T-helper 1 cell treated with Interleukin-12 subunit alpha and Interleukin-12 subunit beta and Interleukin-4 antibody, amounts not matched to agents 30 μg/mL and 1 μg/mL, for 36 hours (primary cell): ENCODE data around the gene JAK2.

Experiments
- H3K27ac Mint-ChIP-seq: one replicate; pipeline ENCODE4 v1.8.0; 2021; ENCODE audit warnings: mild to moderate bottlenecking, mixed read lengths
- H3K27me3 Mint-ChIP-seq: one replicate; pipeline ENCODE4 v1.8.0; 2021; ENCODE audit warnings: low read depth, mixed read lengths
- H3K36me3 Mint-ChIP-seq: one replicate; pipeline ENCODE4 v1.8.0; 2021; ENCODE audit warnings: low read depth, mixed read lengths
- H3K4me1 Mint-ChIP-seq: one replicate; pipeline ENCODE4 v1.8.0; 2021; ENCODE audit warnings: low read depth, mixed read lengths
- H3K4me3 Mint-ChIP-seq: one replicate; pipeline ENCODE4 v1.8.0; 2021; ENCODE audit warnings: mild to moderate bottlenecking, moderate library complexity, mixed read lengths
- H3K9me3 Mint-ChIP-seq: one replicate; pipeline ENCODE4 v1.8.0; 2021; ENCODE audit warnings: mixed read lengths

The JAK2 gene

DNA sequence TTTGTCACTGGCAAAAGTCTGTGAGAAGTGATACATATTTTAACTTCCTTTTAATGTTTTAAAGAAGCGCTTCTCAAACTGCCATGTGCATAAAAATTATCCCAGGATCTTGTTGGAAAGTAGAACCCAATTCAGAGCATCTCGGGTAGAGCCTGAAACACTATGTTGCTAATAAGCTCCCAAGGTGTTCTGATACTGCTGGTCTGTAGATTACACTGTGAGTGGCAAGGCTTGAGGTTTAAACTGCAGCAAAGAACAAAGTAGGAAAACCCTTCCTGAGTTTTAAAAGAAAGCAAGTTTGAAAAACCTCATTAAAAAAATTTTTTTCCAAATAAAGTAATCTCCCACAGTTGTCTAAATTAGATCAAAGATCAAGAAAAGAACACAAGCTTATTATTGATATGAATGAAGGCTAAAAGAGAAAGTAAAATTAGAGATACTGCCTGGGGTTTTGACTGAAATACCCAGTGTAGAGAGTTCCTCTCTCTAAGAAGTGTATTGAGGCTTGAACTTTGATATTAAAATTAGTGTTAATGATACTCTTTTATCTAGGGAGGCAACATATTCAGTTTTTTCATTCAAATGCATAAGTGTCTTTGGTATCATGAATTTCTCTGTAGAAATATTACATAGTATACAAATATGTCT, 19.8 kb upstream of the JAK2 start:
- Mint-ChIP-seq H3K4me1 (peaks cover 37% of the 10 kb centered on the region), H3K36me3 (peaks cover 19% of the 10 kb centered on the region), H3K27ac (peak overlapping the region; percentile 56), H3K9me3 (peaks cover 29% of the 10 kb centered on the region), H3K27me3 (no peaks in the 10 kb centered on the region), H3K4me3 (peak overlapping the region; percentile 47)

- Mint-ChIP-seq H3K4me1 (peaks cover 36% of the 10 kb centered on the region), H3K36me3 (peaks cover 18% of the 10 kb centered on the region), H3K27ac (peak overlapping the region; percentile 83), H3K9me3 (peaks cover 18% of the 10 kb centered on the region), H3K4me3 (no peak overlapping the region), H3K27me3 (no peaks in the 10 kb centered on the region)
These were observed 17.5 kb upstream of the JAK2 start for GRCh38 chr9:4967523-4967922.

DNA sequence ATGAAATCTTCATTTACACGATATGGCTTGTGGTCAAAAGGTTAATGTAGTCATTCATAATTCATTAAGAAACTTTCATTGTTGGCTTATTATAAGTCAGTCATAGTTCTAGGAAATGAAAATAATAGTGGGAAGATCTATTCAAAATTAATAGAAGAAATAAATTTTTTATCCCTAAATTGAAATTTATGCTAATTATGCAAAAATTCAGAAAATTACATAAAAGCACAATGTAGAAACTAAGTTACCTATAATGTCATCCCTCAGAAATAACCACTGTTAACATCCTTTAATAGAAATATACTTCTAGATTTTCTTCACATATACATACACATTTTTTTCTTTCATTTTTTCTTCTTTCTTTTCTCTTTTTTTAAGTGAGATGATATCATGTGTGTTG, 15.9 kb upstream of the JAK2 start:
- peaks cover 6% of the 10 kb centered on the region for H3K36me3 Mint-ChIP-seq
- H3K27ac Mint-ChIP-seq, result peak overlapping the region; percentile 50
- H3K9me3 Mint-ChIP-seq, result peaks cover 5% of the 10 kb centered on the region

GRCh38 chr9:4970970-4971641, 14.0 kb upstream of the JAK2 start:
- no peaks in the 10 kb centered on the region for H3K27me3 Mint-ChIP-seq
- peaks cover 22% of the 10 kb centered on the region for H3K4me1 Mint-ChIP-seq
- H3K27ac Mint-ChIP-seq, result no peak overlapping the region
- H3K9me3 Mint-ChIP-seq, result no peaks in the 10 kb centered on the region
- no peak overlapping the region for H3K4me3 Mint-ChIP-seq
- no peaks in the 10 kb centered on the region for H3K36me3 Mint-ChIP-seq

More for the DNA sequence above, 15.9 kb upstream of the JAK2 start:
- Mint-ChIP-seq H3K4me1 (peaks cover 29% of the 10 kb centered on the region), H3K27me3 (no peaks in the 10 kb centered on the region), H3K4me3 (peak overlapping the region; percentile 49)

DNA sequence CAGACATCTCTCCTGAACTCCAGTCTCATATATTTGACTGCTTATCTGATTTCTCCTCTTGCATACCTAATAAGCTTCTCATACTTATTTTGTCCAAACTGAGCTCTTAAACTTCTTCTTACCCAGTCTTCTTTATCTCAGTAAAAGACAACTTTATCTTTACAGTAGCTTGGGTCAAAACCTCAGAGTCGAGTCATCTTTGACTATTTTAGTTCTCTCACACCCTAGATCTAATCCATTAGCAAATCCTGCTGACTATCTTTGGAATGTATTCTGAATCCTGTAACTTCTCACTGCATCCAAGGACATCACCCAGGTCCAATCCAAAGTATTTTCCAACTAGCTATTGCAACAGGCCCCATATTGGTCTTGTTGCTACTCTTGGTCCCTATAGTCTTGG, 11.8 kb upstream of the JAK2 start:
- Mint-ChIP-seq H3K36me3 (no peaks in the 10 kb centered on the region), H3K4me3 (no peak overlapping the region), H3K27ac (no peak overlapping the region), H3K9me3 (no peaks in the 10 kb centered on the region), H3K4me1 (peaks cover 15% of the 10 kb centered on the region), H3K27me3 (no peaks in the 10 kb centered on the region)

DNA sequence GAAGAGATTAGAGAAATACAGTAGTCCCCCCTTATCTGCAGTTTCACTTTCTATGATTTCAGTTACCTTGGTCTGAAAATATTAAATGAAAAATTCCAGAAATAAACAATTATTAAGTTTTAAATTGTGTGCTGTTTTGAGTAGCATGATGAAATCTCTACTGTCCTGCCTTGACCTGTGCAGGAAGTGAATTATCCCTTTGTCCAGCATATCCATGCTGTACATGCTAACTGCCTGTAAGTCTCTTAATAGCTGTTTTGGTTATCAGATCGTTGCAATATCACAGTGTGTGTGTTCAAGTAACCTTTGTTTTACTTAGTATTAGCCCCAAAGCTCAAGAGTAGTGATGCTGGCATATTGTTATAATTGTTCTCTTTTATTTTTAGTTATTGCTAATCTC, 11.2 kb upstream of the JAK2 start:
- H3K27me3 Mint-ChIP-seq, result no peaks in the 10 kb centered on the region
- H3K9me3 Mint-ChIP-seq, result no peaks in the 10 kb centered on the region
- peaks cover 17% of the 10 kb centered on the region for H3K4me1 Mint-ChIP-seq
- H3K27ac Mint-ChIP-seq, result no peak overlapping the region
- H3K36me3 Mint-ChIP-seq, result no peaks in the 10 kb centered on the region
- H3K4me3 Mint-ChIP-seq, result no peak overlapping the region

- Mint-ChIP-seq H3K36me3 (no peaks in the 10 kb centered on the region), H3K27ac (no peak overlapping the region), H3K27me3 (no peaks in the 10 kb centered on the region), H3K4me3 (no peak overlapping the region), H3K4me1 (peaks cover 47% of the 10 kb centered on the region), H3K9me3 (no peaks in the 10 kb centered on the region)
These were observed 5.8 kb upstream of the JAK2 start for GRCh38 chr9:4979239-4979638.

GRCh38 chr9:4980086-4980727, 4.9 kb upstream of the JAK2 start:
- Mint-ChIP-seq H3K27me3 (no peaks in the 10 kb centered on the region), H3K4me1 (peaks cover 49% of the 10 kb centered on the region), H3K9me3 (no peaks in the 10 kb centered on the region), H3K27ac (peak overlapping the region; percentile 22), H3K36me3 (no peaks in the 10 kb centered on the region), H3K4me3 (peak overlapping the region; percentile 23)

DNA sequence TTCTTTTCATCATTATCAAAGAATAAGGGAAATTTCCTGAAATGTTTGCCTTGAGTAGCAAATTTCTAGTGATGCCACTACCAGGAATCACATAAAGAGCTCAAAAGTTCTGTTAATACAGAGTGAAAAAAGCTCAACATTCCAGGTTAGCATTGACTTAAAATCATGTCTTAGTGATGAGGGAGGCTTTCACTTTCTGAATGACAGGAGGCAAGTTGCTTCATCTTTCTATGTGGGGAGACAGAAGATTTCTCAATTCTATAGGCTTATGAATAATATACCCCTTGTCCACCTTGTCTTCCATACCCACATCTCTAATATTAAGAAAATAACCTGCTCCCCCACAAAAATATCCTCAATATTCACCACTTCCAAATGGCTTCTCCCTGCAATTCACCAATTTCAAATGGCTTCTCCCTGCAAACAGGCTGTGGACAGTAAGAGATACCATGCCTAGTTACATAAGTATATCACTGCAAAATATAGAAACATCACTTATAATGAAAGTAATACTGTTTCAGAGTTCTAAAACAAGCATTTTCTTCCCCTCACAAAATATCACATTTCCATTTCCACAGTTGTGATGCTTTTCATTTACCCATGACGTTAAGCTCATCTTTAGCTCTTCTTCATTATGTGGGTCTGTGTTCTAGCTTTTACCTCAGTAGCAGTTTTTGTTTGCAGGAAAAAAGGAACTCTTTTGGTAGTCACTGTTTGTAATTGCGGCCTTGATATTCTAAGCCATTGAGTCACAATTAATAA, 2.2 kb upstream of the JAK2 start:
- H3K4me1 Mint-ChIP-seq, result peaks cover 55% of the 10 kb centered on the region

DNA sequence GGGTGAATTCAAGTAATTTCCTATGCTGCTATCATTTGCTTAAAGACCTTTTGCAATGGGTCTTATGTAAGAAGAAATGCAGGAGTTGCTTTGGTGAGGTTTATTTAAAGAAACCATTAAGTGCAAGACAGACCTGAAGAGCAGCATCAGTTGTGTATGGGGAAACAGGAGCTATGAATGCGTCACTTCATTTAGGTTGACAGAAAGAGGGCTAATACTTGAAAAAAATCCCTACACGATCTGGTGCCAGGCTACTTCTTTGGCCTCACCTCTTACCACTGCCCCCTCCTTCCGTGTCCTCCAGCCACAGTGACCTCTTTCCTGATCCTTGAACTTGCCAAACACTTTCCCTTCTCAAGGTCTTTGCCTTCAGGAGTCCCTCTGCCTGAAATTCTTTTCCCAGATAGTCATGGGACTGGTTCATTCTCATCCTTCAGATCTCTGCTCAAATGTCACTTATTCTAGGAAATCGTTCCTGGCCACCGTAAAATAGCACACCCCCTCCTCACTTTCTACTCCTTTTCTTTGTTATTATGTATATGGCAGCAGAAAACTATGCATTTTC, 1.4 kb upstream of the JAK2 start:
- Mint-ChIP-seq H3K27me3 (no peaks in the 10 kb centered on the region), H3K36me3 (peaks cover 14% of the 10 kb centered on the region), H3K4me3 (peak overlapping the region; percentile 94), H3K27ac (peak overlapping the region; percentile 88), H3K4me1 (peaks cover 51% of the 10 kb centered on the region), H3K9me3 (no peaks in the 10 kb centered on the region)

More for the DNA sequence above, 2.2 kb upstream of the JAK2 start:
- Mint-ChIP-seq H3K27ac (peak overlapping the region; percentile 88), H3K4me3 (peak overlapping the region; percentile 94), H3K9me3 (no peaks in the 10 kb centered on the region), H3K27me3 (no peaks in the 10 kb centered on the region), H3K36me3 (peaks cover 14% of the 10 kb centered on the region)

- Mint-ChIP-seq H3K4me1 (peaks cover 49% of the 10 kb centered on the region), H3K27me3 (no peaks in the 10 kb centered on the region), H3K9me3 (no peaks in the 10 kb centered on the region)
These were observed 876 bp upstream of the JAK2 start for GRCh38 chr9:4984171-4984620.

DNA sequence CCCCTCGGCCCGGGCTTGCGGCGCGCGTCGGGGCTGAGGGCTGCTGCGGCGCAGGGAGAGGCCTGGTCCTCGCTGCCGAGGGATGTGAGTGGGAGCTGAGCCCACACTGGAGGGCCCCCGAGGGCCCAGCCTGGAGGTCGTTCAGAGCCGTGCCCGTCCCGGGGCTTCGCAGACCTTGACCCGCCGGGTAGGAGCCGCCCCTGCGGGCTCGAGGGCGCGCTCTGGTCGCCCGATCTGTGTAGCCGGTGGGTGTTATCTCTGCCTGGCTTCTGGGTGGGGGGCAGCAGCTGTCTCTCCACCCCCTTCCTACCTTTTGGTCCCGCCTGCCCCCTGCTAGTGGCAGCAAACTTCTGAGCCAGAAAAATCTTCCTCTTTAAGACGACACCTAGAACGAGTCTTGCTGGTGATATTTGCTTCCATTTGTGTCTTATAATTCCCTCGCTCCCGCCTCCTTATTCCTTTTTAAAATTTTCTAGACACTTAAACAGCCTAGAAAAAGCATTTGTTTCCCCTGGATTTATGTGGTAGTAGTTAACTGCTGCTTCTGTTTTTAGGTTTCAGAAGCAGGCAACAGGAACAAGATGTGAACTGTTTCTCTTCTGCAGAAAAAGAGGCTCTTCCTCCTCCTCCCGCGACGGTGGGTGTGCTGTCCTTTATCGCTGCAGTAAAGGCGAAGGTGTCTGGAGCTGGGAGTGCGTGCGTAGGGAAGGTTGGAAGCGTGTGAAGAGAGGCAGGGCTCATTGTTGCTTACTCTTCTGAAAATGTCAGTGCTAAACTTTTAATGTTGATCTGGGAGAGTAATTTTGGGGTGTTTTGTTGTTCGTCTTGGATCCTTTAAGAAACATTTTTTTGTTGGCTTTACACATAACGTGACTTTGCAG, 554 bp downstream of the JAK2 start:
- H3K9me3 Mint-ChIP-seq, result no peaks in the 10 kb centered on the region
- H3K27ac Mint-ChIP-seq, result peak overlapping the region; percentile 94

More at GRCh38 chr9:4984171-4984620, 876 bp upstream of the JAK2 start:
- Mint-ChIP-seq H3K4me3 (peak overlapping the region; percentile 94), H3K27ac (peak overlapping the region; percentile 88), H3K36me3 (peaks cover 14% of the 10 kb centered on the region)

DNA sequence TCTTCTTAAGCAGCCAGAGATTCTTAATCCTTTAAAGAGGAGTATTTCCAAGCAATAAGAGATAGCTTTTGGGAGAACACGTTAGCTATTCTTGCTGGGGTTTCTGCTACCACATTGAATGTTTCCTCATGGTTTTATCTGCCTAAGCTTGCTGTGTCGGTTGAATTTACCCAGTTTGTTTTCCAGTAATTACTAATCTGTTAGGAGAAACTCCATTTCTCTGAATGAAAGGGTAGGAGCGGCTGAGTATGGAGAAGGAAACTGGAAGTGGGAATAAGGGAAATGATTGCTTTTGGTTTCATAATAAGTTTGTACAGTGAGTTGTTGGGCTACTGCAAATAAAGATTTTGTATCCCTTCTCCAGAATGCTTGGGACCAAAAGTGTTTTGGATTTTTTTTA, 1.2 kb downstream of the JAK2 start:
- no peaks in the 10 kb centered on the region for H3K27me3 Mint-ChIP-seq
- no peak overlapping the region for H3K4me3 Mint-ChIP-seq
- peaks cover 14% of the 10 kb centered on the region for H3K36me3 Mint-ChIP-seq
- no peaks in the 10 kb centered on the region for H3K9me3 Mint-ChIP-seq
- peak overlapping the region; percentile 94 for H3K27ac Mint-ChIP-seq
- peaks cover 35% of the 10 kb centered on the region for H3K4me1 Mint-ChIP-seq

More for the DNA sequence above, 554 bp downstream of the JAK2 start:
- H3K4me1 Mint-ChIP-seq, result peaks cover 35% of the 10 kb centered on the region
- H3K27me3 Mint-ChIP-seq, result no peaks in the 10 kb centered on the region
- H3K4me3 Mint-ChIP-seq, result no peak overlapping the region
- H3K36me3 Mint-ChIP-seq, result peaks cover 14% of the 10 kb centered on the region
